HG02870 (cell line): ENCODE results near the gene EYA3.
"Not testable (repeated sequence)": the region's sequence is repeated elsewhere in the genome, so short reads cannot be mapped to it uniquely, and the experiment has no call there.

Source experiments
- ATAC-seq: cut with Tn5 transposase; IDR thresholded peaks from one replicate; pipeline ENCODE4 v1.9.1; 2021; ENCODE audit warnings: mild to moderate bottlenecking, moderate library complexity; ENCODE audit not compliant: unreplicated experiment

The EYA3 gene

DNA sequence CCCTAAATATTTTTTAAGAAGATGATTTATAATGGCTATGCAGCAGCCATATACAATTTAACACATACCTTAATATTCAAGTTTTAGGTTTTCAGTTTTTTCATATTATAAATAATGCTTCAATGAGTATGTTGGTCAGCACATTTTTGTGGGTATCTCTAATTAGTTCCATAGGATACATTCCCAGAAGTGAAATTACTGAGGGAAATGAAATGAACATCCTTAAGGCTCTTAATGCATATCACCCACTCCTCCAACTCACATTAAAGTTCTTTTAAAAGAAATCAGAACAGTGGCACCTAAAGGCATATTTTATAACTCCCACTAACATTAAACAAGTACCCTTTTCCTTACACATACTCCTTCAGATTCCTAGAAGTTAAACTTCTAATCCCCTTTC is 56.1 kb downstream of the EYA3 start:
- no peak for ATAC-seq

- no peak for ATAC-seq
Observed at GRCh38 chr1:28031173-28031572, 57.2 kb downstream of the EYA3 start.

GRCh38 chr1:28028873-28029654 is 59.3 kb downstream of the EYA3 start:
- no peak for ATAC-seq

- no peak for ATAC-seq
Observed at GRCh38 chr1:28027660-28028059, 60.8 kb downstream of the EYA3 start.

GRCh38 chr1:28027238-28027637 is 61.2 kb downstream of the EYA3 start:
- no peak for ATAC-seq

GRCh38 chr1:28026329-28026728 is 62.1 kb downstream of the EYA3 start:
- no peak for ATAC-seq

GRCh38 chr1:28021064-28021463 is 67.3 kb downstream of the EYA3 start:
- ATAC-seq: no peak

GRCh38 chr1:28010969-28011368 is 77.4 kb downstream of the EYA3 start:
- ATAC-seq: no peak

DNA sequence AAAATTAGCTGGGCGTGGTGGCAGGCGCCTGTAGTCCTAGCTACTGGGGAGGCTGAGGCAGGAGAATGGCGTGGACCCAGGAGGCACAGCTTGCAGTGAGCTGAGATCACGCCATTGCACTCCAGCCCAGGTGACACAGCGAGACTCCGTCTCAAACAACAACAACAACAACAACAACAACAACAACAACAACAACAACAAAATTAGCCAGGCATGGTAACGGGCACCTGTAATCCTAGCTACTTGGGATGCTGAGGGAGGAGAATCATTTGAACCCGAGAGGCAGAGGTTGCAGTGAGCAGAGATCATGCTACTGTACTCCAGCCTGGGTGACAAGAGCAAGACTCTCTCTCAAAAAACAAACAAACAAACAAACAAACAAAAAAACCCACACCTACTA is 85.3 kb downstream of the EYA3 start:
- not testable (repeated sequence) for ATAC-seq

- ATAC-seq: no peak
Observed at GRCh38 chr1:28002600-28002999, 85.8 kb downstream of the EYA3 start.

DNA sequence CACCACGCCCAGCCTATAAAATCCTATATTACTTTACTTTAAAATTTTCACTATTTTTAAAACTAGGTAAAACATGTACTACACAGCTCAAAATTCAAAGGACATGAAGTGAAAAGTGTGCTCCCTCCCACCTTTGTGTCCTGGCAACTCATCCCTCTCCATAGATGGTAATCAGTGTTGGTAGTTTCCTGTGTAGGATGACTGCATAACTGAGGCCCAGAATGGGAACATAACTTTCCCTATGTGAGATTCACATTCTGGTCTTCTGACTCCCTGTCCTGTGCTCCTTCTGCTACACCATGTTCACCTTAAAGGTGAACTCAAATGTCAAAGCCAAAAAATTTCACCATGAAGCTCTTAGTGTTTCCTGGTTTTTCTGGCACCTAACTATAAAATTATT is 89.4 kb downstream of the EYA3 start:
- no peak for ATAC-seq

DNA sequence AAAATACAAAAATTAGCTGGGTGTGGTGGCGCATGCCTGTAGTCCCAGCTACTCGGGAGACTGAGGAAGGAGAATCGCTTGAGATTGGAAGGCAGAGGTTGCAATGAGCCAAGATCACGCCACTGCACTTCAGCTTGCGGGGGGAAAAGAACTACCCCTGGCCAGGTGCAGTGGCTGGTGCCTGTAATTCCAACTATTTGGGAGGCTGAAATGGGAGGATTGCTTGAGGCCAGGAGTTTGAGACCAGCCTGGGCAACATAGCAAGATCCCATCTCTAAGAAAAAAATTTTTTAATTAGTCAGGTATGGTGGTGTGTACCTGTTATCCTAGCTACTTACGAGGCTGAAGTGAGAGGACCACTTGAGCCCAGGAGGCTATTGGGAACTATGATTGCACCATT is 93.9 kb downstream of the EYA3 start:
- ATAC-seq: not testable (repeated sequence)

DNA sequence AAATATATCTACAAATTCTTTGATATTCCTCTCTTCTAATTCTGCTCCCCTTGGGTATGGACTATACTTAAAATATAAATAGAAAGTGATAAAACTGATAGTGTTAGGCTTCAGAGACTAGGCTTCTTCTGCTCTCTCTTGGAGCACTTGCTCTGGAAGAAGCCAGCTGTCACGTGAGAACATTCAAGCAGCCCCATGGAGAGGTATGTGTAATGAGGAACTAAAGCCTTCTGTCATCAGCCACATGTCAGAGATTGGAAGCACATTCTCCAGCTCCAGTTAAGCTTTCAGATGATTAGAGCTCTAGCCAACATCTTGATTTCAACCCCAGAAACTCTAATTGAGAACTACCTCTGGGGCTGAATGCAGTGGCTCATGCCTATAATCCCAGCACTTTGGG is 94.3 kb downstream of the EYA3 start:
- no peak for ATAC-seq

GRCh38 chr1:27993241-27993640 is 95.2 kb downstream of the EYA3 start:
- no peak for ATAC-seq

GRCh38 chr1:27992276-27992675 is 96.1 kb downstream of the EYA3 start:
- ATAC-seq: no peak

DNA sequence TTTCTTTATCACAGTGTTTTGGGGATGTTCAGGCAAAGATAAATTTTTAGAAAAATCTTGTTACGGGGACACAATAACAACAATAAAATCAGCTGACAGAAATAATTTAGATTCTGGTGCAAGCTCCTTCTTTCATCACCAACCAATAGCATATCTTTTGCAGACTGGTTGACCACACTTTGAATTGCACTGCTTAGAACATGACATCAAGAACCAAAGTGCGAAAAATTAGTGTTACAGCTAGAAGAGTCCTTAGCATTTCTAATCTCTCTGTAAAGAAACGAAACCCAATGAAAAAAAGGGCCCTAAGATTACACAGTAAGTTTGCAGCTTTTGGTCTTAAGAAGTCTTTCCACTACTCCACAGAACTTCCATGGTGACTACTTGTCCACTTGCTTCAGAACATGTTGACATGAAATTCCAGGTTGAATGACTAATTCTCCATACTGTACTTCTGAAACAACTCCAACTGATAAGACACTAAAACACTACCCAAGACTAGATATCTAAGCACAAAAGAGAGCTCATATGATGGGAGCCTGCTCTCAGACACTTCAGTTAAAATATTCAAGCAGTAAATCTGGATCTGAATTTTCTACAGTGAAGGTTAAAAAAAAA is 97.4 kb downstream of the EYA3 start:
- ATAC-seq: no peak

DNA sequence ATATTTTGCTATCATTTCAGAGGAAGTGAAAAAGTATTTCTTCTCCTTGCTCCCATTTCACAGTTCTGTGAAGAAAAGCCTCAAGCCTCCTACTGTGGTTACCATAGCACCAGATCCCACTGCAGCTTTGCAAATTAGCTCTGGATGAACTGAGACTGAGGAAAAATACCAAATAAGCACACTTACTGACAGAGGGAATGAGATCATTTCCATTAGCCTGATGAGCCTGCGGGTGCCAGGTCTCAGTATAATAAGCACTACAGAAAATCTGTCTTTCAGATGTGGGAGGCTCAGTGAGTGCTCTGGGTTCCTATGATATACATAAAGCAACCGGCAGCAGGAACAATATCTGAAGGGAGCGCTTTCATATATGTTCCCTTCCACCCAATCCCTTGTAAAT is 107.3 kb downstream of the EYA3 start:
- ATAC-seq: no peak

DNA sequence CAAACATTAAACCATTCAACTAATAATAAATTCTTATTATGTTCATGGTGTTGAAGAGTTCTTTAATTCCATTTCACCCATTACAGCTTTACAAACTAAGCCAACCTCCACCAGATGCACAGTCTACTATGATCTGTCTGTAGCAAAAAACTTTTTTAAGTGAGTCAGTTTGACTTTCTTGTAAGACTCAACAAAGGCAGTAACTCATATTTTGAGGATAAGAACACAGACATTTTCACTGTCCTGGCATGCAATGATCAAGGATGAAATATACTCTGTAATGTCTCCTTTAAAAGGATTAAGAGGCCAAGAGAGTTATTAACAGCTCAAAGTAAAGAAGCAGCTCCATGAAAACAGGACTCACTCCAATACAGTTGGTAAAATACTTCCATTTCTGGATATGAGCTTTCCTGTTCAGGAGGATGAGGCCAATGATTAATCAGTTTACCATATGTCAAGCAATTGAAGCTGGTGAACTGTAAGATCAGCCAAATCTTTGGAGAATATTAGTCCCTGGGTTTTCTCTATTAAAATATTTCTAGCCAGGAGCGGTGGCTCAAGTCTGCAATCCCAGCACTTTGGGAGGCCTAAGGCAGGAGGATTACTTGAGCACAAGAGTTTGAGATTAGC is 108.1 kb downstream of the EYA3 start:
- no peak for ATAC-seq

DNA sequence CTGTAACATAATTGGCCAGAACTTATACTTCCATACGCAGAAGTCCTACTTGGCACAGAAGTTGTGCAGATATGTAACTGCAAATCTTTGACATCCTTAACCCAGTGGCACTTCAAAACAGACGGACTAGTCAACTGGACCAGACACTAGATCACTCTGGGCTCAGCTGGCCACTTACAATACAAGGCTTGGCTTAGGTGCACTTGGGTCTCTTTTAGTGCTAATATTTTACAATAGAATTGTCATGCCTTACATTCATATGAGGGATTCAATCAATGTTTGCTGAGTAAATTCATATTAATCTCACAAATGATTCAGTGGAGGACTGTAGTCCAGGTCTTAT is 108.6 kb downstream of the EYA3 start:
- ATAC-seq: no peak

DNA sequence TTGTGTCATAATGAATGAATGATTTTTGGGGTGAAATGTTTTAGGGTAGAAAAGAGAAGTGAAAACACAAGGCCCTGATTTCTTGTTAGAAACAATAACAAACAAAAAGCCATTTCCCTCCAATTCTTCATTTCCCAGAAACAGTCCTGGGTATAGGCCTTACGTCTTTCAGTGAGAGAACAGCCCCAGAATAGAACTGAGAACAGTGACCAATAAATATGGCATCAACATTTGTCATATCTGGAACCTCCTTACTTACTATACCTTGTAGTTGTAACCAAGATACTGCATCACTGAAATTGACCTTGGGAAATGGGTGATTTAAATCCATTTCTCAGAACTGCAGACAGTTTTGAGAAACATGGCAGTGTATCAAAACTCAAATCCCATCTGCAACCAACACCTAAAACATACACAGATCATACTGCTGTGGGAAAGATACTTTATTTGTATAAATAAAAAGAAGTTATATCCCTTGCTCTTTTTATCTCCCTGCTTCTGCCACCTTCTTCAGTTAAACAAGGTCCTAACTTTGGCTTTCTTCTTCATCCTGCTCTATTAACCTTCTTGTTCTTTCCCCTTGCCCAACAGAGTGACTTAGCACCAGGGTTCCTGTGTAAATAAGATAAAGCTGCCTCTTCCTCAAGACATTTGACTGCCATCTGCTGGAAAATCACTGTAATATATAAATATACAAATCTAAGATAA is 109.1 kb downstream of the EYA3 start:
- ATAC-seq: no peak

DNA sequence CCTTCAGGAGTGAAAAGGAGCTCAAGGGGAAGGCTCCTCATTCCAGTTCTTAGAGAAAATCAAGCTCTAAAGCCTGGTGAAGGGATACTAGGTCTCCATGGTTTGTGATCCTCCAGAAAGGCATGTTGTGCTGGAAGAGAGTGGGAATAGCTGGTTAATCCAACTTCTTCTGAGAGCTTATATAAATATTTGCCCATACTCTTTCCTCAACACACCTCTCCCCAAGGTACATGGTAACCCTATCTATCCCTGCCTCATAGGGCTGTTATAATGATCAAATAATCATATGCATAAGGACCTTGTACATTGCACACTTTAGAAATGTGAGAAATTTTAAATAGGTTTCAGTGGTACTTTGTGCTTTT is 114.0 kb downstream of the EYA3 start:
- no peak for ATAC-seq
